Measurements from ENCODE around the gene UBXN6.

The UBXN6 gene

GRCh38 chr19:4455719-4456475, 1.7 kb downstream of the UBXN6 start:
- DNase-seq = peak; percentile 84

GRCh38 chr19:4454747-4455718, 2.6 kb downstream of the UBXN6 start:
- DNase-seq = peak; percentile 96

- DNase-seq = no peak
Measured at GRCh38 chr19:4453232-4454179, 4.1 kb downstream of the UBXN6 start.

- DNase-seq = no peak
Measured at GRCh38 chr19:4452230-4452990, 5.2 kb downstream of the UBXN6 start.

GRCh38 chr19:4449639-4450028, 8.0 kb downstream of the UBXN6 start:
- DNase-seq = no peak

- DNase-seq = no peak
Measured at GRCh38 chr19:4449022-4449638, 8.5 kb downstream of the UBXN6 start.

GRCh38 chr19:4448147-4448985, 9.2 kb downstream of the UBXN6 start:
- DNase-seq = no peak

GRCh38 chr19:4447327-4448146, 10.1 kb downstream of the UBXN6 start:
- no peak for DNase-seq

- DNase-seq = no peak
Measured at GRCh38 chr19:4446704-4447200, 10.8 kb downstream of the UBXN6 start.

GRCh38 chr19:4445963-4446703, 11.5 kb downstream of the UBXN6 start:
- DNase-seq = no peak

GRCh38 chr19:4444765-4445741, 12.5 kb downstream of the UBXN6 start:
- DNase-seq = no peak

- no peak for DNase-seq
Measured at GRCh38 chr19:4443966-4444764, 13.4 kb downstream of the UBXN6 start.

- DNase-seq = no peak
Measured at GRCh38 chr19:4443188-4443587, 14.4 kb downstream of the UBXN6 start.

GRCh38 chr19:4442819-4443146, 14.8 kb downstream of the UBXN6 start:
- DNase-seq = no peak

- no peak for DNase-seq
Measured at GRCh38 chr19:4441994-4442818, 15.4 kb downstream of the UBXN6 start.

- no peak for DNase-seq
Measured at GRCh38 chr19:4439243-4439642, 18.4 kb downstream of the UBXN6 start.

All from hematopoietic multipotent progenitor cell treated with erythropoietin and hydrocortisone succinate and interleukin-3 and kit ligand, for 8 days (in vitro differentiated cells).